Measurements from ENCODE around the gene MIA.
A peak's percentile ranks its signal among the peaks of the same experiment; 100 is the strongest.
"Not testable (repeated sequence)": the region's sequence is repeated elsewhere in the genome, so short reads cannot be mapped to it uniquely, and the experiment has no call there.

MIA gene

GRCh38 chr19:40804783-40805242 is 29.5 kb downstream of the MIA start:
- no peak for DNase-seq

GRCh38 chr19:40805258-40805868 is 30.0 kb downstream of the MIA start:
- no peak for DNase-seq

DNA sequence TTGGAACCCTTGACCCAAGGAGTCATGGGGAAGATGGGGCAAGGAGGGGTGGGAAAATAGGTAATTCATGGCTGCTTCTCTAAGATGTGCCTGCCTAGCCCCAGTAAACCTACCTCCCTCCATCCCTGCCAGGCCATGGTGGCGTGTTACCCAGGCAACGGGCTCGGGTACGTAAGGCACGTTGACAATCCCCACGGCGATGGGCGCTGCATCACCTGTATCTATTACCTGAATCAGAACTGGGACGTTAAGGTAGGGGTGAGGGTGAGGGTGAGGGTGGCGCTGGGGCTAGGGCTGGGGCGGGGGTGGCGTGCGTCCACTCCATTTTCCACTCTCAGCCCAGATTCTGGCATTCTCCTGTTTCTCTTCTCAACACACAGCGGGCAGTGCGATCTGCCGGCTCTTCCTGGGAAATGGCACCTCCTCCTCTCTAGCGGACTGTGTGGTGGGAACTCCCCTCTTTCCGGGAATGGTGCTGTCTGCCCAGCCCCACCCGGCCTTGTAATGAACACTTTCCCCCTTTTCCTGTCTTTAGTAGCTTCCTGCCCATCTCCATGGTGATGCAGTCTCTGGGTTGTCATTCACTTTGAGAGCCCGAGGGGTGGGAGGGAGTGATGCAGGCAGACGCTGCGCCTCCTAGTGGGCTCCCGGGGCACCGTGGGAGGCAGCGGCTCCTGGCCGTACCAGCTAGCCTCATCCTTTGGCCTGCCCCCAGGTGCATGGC is 31.3 kb downstream of the MIA start:
- peak; percentile 90 for DNase-seq

GRCh38 chr19:40807147-40808020 is 32.1 kb downstream of the MIA start:
- DNase-seq, result no peak

DNA sequence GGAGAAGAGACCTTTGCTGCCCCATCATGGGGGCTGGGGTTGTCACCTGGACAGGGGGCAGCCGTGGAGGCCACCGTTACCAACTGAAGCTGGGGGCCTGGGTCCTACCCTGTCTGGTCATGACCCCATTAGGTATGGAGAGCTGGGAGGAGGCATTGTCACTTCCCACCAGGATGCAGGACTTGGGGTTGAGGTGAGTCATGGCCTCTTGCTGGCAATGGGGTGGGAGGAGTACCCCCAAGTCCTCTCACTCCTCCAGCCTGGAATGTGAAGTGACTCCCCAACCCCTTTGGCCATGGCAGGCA is 32.7 kb downstream of the MIA start:
- no peak for DNase-seq

- DNase-seq, result no peak
These were observed 33.2 kb downstream of the MIA start for GRCh38 chr19:40808497-40808896.

DNA sequence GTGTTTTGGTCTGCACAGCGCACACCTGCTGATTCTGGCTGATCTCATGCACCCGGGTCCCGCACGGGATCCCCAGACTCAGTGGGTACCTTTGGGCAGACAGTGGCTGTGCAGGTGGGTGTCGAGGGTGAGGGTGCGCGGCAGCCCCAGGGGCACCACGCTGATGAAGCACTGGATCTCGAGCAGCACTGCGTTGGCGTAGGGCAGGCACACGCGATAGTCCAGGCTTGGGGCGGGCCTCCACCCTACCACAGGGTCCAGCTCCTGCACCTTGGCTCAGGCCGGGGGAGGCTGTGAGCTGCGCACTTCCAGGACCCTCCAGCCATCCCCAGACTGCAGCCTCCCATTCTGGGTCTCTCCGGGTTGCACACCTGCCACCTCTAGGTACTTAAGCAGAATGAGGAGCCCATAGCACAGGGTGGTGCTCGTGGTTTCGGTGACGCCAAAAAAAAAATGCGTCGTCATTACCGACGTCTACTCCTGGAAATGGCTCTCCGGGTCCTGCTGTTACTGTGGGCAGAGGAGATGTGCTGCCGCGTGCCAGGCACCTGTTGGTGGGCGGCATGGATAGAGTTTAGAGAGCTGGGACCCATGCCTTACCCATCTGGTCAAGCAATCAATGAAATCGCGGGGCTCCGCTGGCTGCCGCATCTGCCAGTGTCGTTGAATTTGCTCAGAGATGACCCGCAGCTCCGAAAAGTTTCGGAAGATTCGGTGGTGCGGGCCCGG is 34.2 kb downstream of the MIA start:
- DNase-seq, result no peak

DNA sequence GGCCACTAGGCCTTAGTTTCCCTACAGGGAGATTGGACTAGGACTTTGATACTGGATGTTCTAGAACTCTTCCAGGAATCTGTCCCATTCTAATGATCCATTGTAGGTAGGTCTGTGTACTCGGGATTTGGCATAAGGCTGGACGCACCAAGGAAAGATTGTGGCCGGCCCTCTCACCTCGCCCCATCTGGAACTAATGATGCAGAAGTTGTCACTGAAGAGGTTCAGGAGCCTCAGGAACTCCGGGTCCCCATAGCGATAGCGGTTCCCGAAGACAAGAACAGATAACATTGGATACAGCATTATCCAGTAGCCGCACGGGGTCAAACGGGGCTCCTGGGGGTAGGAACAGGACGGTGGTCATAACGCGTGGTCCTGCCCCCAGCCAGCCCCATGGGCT is 34.8 kb downstream of the MIA start:
- no peak for DNase-seq

GRCh38 chr19:40810649-40811408 is 35.5 kb downstream of the MIA start:
- DNase-seq, result peak; percentile 92

DNA sequence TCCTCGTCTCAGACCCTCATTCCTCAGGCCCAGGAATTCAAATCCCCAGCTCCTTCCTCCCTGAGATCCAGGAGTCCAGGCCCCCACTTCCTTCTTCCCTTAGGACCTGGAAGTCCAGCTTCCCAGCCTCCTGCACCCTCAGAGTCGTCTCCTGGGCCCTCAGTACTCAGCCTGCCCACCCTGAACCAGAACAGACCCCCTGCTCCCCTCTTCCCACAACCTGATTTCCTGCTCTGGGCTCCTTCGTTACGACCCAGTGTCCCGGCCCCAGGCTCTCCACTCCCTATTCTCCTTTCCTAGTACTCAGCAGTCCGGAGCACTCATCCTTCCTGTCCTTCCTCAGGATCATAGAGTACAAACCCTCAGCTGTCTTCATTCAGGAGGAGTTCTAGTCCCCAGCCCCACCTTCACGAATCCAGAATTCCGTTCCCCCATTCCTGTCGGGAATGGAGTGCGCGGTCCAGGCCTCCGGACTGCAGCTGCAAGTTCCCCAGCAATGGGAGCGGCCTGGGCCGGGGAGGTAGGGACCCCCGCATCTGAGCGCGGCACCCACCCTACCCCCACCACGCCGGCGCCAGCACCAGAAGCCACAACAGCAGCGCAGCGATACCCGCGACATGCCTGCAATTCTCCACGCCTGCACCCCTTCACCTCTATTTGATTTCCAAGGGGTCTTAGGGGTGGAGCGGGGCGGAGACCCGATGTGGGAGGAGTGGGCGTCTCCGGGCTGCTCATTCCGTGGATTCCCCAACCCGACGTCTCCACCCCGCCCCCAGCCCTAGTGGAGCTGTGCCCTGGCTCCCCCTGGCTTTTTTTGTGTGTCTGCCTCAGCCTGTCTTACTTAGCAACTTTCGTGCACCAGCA is 36.4 kb downstream of the MIA start:
- DNase-seq, result peak; percentile 67

DNA sequence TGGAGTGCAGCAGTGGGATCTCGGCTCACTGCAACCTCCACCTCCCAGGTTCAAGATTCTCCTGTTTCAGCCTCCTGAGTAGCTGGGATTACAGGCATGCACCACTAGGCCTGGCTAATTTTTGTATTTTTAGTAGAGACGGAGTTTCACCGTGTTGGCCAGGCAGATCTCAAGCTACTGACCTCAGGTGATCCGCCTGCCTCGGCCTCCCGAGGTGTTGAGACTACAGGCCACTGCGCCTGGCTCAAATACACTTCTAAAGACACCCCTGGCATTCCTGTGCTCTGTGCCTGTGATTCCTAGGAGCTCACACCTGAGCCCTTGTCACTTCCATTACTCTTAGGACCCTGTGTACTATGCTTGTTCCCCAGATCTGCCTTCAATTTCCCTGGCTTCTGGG is 37.2 kb downstream of the MIA start:
- DNase-seq, result not testable (repeated sequence)

- DNase-seq, result no peak
These were observed 37.9 kb downstream of the MIA start for GRCh38 chr19:40813182-40813581.

- no peak for DNase-seq
These were observed 39.9 kb downstream of the MIA start for GRCh38 chr19:40815223-40815622.

- DNase-seq, result peak; percentile 71
These were observed 43.4 kb downstream of the MIA start for GRCh38 chr19:40818480-40819399.

DNA sequence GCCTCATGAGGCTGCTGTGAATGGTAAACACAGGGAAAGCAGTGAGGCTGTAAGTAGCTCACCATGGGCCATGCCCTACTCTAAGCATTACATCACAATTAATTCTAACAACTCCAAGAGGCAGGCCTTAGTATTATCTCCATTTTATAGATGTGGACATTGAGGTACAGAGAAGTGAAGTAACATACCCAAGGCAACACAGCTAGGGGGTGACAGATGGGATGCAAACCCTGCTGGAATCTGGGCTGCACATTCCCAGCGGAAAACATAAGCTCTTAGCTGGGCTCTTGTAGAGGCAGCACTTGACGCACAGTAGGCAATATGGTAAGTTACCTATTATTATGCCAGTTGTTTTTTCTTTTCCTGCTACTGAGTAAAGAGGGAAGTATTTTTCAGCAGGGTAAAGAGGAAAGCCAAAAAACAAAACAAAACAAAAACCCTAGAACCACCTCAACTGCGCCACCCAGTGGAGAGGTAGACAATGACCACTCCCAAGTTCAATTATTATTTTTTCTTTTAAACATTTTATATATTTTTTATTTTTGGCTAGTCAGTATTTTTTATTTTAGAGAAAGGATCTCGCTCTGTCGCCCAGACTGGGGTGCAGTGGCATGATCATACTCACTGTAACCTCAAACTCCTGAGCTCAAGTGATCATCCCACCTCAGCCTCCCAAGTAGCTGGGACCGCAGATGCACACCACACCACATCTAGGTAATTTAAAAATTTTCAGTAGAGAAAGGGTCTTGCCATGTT is 44.3 kb downstream of the MIA start:
- DNase-seq, result not testable (repeated sequence)

DNA sequence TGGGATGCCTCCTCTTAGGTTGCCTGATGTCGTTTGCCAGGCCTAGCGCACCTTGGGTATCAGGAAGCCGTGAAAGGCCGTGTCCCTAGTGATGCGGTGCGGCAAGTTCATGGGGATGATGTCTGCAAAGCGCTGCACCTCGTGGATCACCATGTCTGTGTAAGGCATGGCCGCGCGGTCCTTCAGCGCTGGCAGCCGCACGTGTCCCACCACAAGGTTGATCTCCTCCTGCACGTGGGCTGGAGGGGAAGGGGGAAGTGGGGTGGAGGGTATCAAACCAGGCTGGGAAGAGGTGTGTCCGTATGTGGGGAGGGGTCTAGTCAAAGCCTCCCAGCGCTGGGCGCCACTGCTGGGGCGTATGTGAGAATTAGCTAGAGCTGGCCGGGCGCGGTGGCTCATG is 46.8 kb downstream of the MIA start:
- no peak for DNase-seq

GRCh38 chr19:40822704-40823553 is 47.6 kb downstream of the MIA start:
- not testable (repeated sequence) for DNase-seq

DNA sequence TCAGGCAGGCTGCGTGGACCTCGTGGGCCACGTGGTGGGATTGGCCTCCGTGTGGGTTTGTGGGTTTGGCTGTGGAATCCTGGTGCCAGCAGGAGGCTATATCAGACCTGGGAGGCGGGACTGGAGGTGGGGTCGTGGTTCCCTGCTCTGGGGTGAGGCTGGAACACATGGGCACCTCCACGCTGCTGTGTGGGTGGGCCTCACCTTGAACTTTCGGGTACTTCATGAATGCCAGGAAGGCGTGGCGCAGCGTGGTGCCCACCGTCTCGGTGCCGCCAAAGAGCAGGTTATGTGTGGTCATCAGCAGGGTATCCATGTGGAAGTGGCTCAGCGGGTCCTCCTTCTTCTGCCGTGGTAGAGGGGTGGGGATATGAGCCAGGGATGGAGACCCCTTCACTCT is 49.6 kb downstream of the MIA start:
- not testable (repeated sequence) for DNase-seq
